HepG2 (cell line): ENCODE measurements around the gene DNASE2. TPM values are rescaled to one million over a fixed set of nuclear protein-coding genes. Genes with fewer than 3 reads are reported as not detected.

Experiments used
- AKAP8 ChIP-seq: sonication (generic); formaldehyde crosslinking; IDR thresholded peaks from 2 replicates; pipeline ENCODE4 v1.5.1; 2020; ENCODE audit warnings: mild to moderate bottlenecking, missing genetic modification reagents
- ATF1 ChIP-seq: IDR thresholded peaks from 2 replicates; pipeline ENCODE4 v1.6.1; 2016; ENCODE audit warnings: mild to moderate bottlenecking, control low read depth
- ATRX ChIP-seq: sonication (generic); formaldehyde crosslinking; IDR thresholded peaks from 2 replicates; pipeline ENCODE4 v1.4.0; 2020; ENCODE audit warnings: missing genetic modification reagents, borderline replicate concordance
- CREB1 ChIP-seq, 2 experiments: fragments of 450-650 bp in 1 of 2; IDR thresholded peaks; 2 replicates each; pipeline ENCODE4 v1.6.1; 2016 to 2017; ENCODE audit warnings: control low read depth in 1 of 2, mild to moderate bottlenecking in 1 of 2, missing compliant biosample characterization in 1 of 2, missing genetic modification characterization in 1 of 2
- KLF16 ChIP-seq, 2 experiments: sonication (generic) in 1 of 2; formaldehyde crosslinking in 1 of 2; IDR thresholded peaks; 2 replicates each; pipeline versions ENCODE4 v1.6.1 to v1.8.0; 2016 to 2023; ENCODE audit warnings: missing genetic modification reagents in 2 of 2, missing compliant biosample characterization in 1 of 2
- NFKB2 ChIP-seq: sonication (generic); formaldehyde crosslinking; IDR thresholded peaks from 2 replicates; pipeline ENCODE4 v1.4.0; 2020; ENCODE audit warnings: missing genetic modification reagents, borderline replicate concordance
- ONECUT2 ChIP-seq: sonication (generic); formaldehyde crosslinking; IDR thresholded peaks from 2 replicates; pipeline ENCODE4 v1.4.0; 2020; ENCODE audit warnings: missing genetic modification reagents
- PLRG1 ChIP-seq: fragments of 450-650 bp; conservative IDR thresholded peaks from 2 replicates; pipeline ENCODE4 v1.6.1; 2016
- ZFX ChIP-seq: sonication (generic); formaldehyde crosslinking; IDR thresholded peaks from 2 replicates; pipeline ENCODE4 v1.4.0; 2020; ENCODE audit warnings: mild to moderate bottlenecking, low read depth, missing genetic modification reagents, moderate library complexity
- ZNF597 ChIP-seq: sonication (generic); formaldehyde crosslinking; IDR thresholded peaks from 2 replicates; pipeline ENCODE4 v1.5.0; 2020; ENCODE audit warnings: missing genetic modification reagents
- ZNF775 ChIP-seq: sonication (generic); formaldehyde crosslinking; IDR thresholded peaks from 2 replicates; pipeline ENCODE4 v1.4.0; 2020; ENCODE audit warnings: missing genetic modification reagents, mild to moderate bottlenecking, moderate library complexity, borderline replicate concordance
- ZNF777 ChIP-seq: sonication (generic); formaldehyde crosslinking; IDR thresholded peaks from 2 replicates; pipeline ENCODE4 v1.4.0; 2020; ENCODE audit warnings: missing genetic modification reagents
- polyA plus RNA-seq, 8 experiments: library from polyadenylated mRNA; depleted of rRNA in 3 of 8; stranded (reverse) in 7 of 8; unstranded in 1 of 8; fragments of >200 nt; fragmentation: Illumina TruSeq in 4 of 8; extraction: Trizol in 4 of 8; gene quantifications; 2 replicates each; pipeline versions ENCODE4 v1.2.1 to v1.2.3, GENCODE V29; 2011 to 2016; ENCODE audit warnings: low read depth in 4 of 8, missing spikeins in 1 of 8, mixed read lengths in 1 of 8; ENCODE audit not compliant: insufficient read depth in 1 of 8
- total RNA-seq, 5 experiments: library from RNA; depleted of rRNA; stranded (reverse); fragments of >200 nt; fragmentation: Illumina TruSeq; extraction: Trizol; gene quantifications; 2 replicates each; pipeline ENCODE4 v1.2.3, GENCODE V29; 2016; ENCODE audit warnings: low read depth in 1 of 5
- TF ChIP-seq, protein P1 (sequence below): sonication (generic); formaldehyde crosslinking; IDR thresholded peaks from 2 replicates; pipeline ENCODE4 v1.4.0; 2020; ENCODE audit warnings: mild to moderate bottlenecking, missing genetic modification reagents
- TF ChIP-seq, protein P2 (sequence below), 2 experiments: sonication (generic) in 1 of 2; formaldehyde crosslinking in 1 of 2; IDR thresholded peaks; 2 replicates each; pipeline versions ENCODE4 v1.4.0 to v1.6.1; 2018 to 2020; ENCODE audit warnings: missing genetic modification reagents in 2 of 2, borderline replicate concordance in 1 of 2, low read depth in 1 of 2, mild to moderate bottlenecking in 1 of 2, missing biosample characterization in 1 of 2
- TF ChIP-seq, protein P3 (sequence below): sonication (generic); formaldehyde crosslinking; IDR thresholded peaks from 2 replicates; pipeline ENCODE4 v1.5.1; 2020; ENCODE audit warnings: mild to moderate bottlenecking, missing genetic modification reagents
- TF ChIP-seq, protein P4 (sequence below): sonication (generic); formaldehyde crosslinking; conservative IDR thresholded peaks from 2 replicates; pipeline ENCODE4 v1.8.1; 2023; ENCODE audit warnings: missing genetic modification reagents

The DNASE2 gene
- total and polyA plus RNA-seq, 2 of the 13 experiments (the other 11 are each of a cell fraction or from before 2014, with no cell fraction given): 7.5 to 16.2 TPM

DNA sequence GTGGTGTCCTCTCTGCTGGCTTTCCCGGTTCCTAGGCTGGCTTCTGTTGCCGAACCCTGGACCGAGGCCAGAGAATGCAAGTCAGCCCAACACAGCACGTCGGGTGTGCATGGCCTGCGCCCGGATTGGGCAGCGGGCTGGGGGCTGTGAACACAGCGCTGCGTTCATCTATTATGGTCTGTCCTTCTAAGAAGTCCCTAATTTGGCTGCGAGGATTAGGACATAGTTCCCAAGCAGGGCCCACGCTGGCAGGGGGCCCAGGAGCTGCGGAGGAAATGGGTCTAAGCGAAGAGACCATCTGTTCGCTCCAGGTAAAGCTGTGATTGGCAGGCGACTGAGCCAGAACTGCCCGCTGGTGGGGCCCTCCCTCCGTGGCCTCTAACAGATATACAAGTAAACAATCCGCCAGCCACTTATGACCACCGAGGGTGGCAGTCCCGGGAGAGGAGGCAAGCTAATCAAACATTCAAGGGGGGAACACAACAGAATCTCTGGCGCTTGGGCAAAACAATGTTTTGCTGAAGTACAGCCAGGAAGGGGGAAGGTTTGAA, 31.8 kb upstream of the DNASE2 start (continued):
- TF ChIP-seq, protein P1, sequence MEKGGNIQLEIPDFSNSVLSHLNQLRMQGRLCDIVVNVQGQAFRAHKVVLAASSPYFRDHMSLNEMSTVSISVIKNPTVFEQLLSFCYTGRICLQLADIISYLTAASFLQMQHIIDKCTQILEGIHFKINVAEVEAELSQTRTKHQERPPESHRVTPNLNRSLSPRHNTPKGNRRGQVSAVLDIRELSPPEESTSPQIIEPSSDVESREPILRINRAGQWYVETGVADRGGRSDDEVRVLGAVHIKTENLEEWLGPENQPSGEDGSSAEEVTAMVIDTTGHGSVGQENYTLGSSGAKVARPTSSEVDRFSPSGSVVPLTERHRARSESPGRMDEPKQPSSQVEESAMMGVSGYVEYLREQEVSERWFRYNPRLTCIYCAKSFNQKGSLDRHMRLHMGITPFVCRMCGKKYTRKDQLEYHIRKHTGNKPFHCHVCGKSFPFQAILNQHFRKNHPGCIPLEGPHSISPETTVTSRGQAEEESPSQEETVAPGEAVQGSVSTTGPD (CRISPR knock-in tag): no peak
- TF ChIP-seq ATF1 (CRISPR knock-in tag) (no peak), ZFX (CRISPR knock-in tag) (peak; percentile 81), KLF16 (CRISPR knock-in tag; IDR thresholded peaks at IDR 0.05) (no peak; a peak in 1 of 4 replicates), ONECUT2 (CRISPR knock-in tag) (no peak), ZNF597 (CRISPR knock-in tag) (no peak), CREB1 (IDR thresholded peaks at IDR 0.05) (no peak), CREB1 (CRISPR knock-in tag; IDR thresholded peaks at IDR 0.05) (0 out of 2 replicates have a peak, but pooled peaks have one; percentile 30), ATRX (CRISPR knock-in tag) (no peak), PLRG1 (no peak), NFKB2 (CRISPR knock-in tag) (peak; percentile 71; the same call in 1 of the 2 replicates), ZNF777 (peak; percentile 91), ZNF775 (no peak), AKAP8 (CRISPR knock-in tag) (no peak)
- TF ChIP-seq, protein P2, sequence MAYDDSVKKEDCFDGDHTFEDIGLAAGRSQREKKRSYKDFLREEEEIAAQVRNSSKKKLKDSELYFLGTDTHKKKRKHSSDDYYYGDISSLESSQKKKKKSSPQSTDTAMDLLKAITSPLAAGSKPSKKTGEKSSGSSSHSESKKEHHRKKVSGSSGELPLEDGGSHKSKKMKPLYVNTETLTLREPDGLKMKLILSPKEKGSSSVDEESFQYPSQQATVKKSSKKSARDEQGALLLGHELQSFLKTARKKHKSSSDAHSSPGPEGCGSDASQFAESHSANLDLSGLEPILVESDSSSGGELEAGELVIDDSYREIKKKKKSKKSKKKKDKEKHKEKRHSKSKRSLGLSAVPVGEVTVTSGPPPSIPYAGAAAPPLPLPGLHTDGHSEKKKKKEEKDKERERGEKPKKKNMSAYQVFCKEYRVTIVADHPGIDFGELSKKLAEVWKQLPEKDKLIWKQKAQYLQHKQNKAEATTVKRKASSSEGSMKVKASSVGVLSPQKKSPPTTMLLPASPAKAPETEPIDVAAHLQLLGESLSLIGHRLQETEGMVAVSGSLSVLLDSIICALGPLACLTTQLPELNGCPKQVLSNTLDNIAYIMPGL (CRISPR knock-in tag; IDR thresholded peaks at IDR 0.05; ENCODE audit: borderline replicate concordance in 1 of 2, low read depth in 1 of 2): peak; percentile 10 to 29; a peak in 1 of 4 replicates
- TF ChIP-seq, protein P3, sequence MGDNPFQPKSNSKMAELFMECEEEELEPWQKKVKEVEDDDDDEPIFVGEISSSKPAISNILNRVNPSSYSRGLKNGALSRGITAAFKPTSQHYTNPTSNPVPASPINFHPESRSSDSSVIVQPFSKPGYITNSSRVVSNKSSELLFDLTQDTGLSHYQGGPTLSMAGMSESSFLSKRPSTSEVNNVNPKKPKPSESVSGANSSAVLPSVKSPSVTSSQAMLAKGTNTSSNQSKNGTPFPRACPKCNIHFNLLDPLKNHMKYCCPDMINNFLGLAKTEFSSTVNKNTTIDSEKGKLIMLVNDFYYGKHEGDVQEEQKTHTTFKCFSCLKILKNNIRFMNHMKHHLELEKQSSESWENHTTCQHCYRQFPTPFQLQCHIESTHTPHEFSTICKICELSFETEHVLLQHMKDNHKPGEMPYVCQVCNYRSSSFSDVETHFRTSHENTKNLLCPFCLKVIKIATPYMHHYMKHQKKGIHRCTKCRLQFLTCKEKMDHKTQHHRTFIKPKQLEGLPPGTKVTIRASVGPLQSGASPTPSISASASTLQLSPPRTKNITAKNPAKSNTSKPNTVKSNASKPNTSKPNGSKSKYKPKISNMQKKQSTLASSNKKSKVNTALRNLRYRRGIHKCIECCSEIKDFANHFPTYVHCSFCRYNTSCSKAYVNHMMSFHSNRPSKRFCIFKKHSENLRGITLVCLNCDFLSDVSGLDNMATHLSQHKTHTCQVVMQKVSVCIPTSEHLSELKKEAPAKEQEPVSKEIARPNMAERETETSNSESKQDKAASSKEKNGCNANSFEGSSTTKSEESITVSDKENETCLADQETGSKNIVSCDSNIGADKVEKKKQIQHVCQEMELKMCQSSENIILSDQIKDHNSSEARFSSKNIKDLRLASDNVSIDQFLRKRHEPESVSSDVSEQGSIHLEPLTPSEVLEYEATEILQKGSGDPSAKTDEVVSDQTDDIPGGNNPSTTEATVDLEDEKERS (CRISPR knock-in tag): no peak
- TF ChIP-seq, protein P4, sequence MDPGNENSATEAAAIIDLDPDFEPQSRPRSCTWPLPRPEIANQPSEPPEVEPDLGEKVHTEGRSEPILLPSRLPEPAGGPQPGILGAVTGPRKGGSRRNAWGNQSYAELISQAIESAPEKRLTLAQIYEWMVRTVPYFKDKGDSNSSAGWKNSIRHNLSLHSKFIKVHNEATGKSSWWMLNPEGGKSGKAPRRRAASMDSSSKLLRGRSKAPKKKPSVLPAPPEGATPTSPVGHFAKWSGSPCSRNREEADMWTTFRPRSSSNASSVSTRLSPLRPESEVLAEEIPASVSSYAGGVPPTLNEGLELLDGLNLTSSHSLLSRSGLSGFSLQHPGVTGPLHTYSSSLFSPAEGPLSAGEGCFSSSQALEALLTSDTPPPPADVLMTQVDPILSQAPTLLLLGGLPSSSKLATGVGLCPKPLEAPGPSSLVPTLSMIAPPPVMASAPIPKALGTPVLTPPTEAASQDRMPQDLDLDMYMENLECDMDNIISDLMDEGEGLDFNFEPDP (CRISPR knock-in tag): no peak
